ENCODE measurements around the gene DTWD2. TPM values are rescaled to one million over a fixed set of nuclear protein-coding genes. Genes with fewer than 3 reads are reported as not detected.
A peak's percentile ranks its signal among the peaks of the same experiment; 100 is the strongest.

The DTWD2 gene
- total RNA-seq, 3 donors from 2014 or later (not counting 1 experiment from before 2014, with no cell fraction given), result 3.7 to 6.0 (median 4.1) TPM

- H3K4me3 Mint-ChIP-seq, result no peak overlapping the region
- no peak for TF ChIP-seq CTCF (IDR thresholded peaks at IDR 0.05)
- Histone ChIP-seq H3K4me3 (ENCODE audit: low read length) (no peak overlapping the region), H3K9me3 (ENCODE audit: control insufficient read depth, insufficient read depth, low read length) (no peaks in the 10 kb centered on the region), H3K36me3 (ENCODE audit: control insufficient read depth, insufficient read depth, low read length) (no peaks in the 10 kb centered on the region), H3K4me1 (ENCODE audit: control insufficient read depth, insufficient read depth, low read length) (peaks cover 4% of the 10 kb centered on the region), H3K27ac (ENCODE audit: low read length) (peak overlapping the region; percentile 1), H3K27me3 (ENCODE audit: control insufficient read depth, insufficient read depth, low read length) (no peaks in the 10 kb centered on the region)
- H3K4me1 Mint-ChIP-seq, result peaks cover 13 to 15% of the 10 kb centered on the region in 2 donors
- intact Hi-C loops (cut with micrococcal nuclease), result no loop called here
- WGBS (ENCODE audit: insufficient coverage), result 100% methylated on average over 3 of the region's 3 CpGs
- no peaks in the 10 kb centered on the region for H3K27me3 Mint-ChIP-seq (ENCODE audit: low read depth in 2 of 2)
- no peaks in the 10 kb centered on the region for H3K9me3 Mint-ChIP-seq
- no peak overlapping the region for H3K27ac Mint-ChIP-seq
- DNase-seq (no peak), ATAC-seq (no peak)
- no peaks in the 10 kb centered on the region for H3K36me3 Mint-ChIP-seq
Observed at GRCh38 chr5:119033135-119033534, 44.8 kb upstream of the DTWD2 start.

GRCh38 chr5:119032656-119033055 is 44.3 kb upstream of the DTWD2 start:
- Mint-ChIP-seq H3K4me1 (peaks cover 13 to 15% of the 10 kb centered on the region in 2 donors), H3K36me3 (no peaks in the 10 kb centered on the region), H3K27me3 (ENCODE audit: low read depth in 2 of 2) (no peaks in the 10 kb centered on the region), H3K4me3 (no peak overlapping the region), H3K9me3 (no peaks in the 10 kb centered on the region), H3K27ac (no peak overlapping the region)
- Histone ChIP-seq H3K27me3 (ENCODE audit: control insufficient read depth, insufficient read depth, low read length) (no peaks in the 10 kb centered on the region), H3K27ac (ENCODE audit: low read length) (peak overlapping the region; percentile 31), H3K36me3 (ENCODE audit: control insufficient read depth, insufficient read depth, low read length) (no peaks in the 10 kb centered on the region), H3K4me3 (ENCODE audit: low read length) (no peak overlapping the region), H3K4me1 (ENCODE audit: control insufficient read depth, insufficient read depth, low read length) (peaks cover 4% of the 10 kb centered on the region), H3K9me3 (ENCODE audit: control insufficient read depth, insufficient read depth, low read length) (no peaks in the 10 kb centered on the region)
- DNase-seq, result no peak
- TF ChIP-seq CTCF (IDR thresholded peaks at IDR 0.05), result no peak
- no peak for ATAC-seq
- WGBS (ENCODE audit: insufficient coverage), result 58% methylated on average over 2 of the region's 3 CpGs
- intact Hi-C loops (cut with micrococcal nuclease), result no loop called here

- intact Hi-C loops (cut with micrococcal nuclease), result no loop called here
- no peaks in the 10 kb centered on the region for H3K36me3 Mint-ChIP-seq
- Histone ChIP-seq H3K27ac (ENCODE audit: low read length) (peak overlapping the region; percentile 31), H3K36me3 (ENCODE audit: control insufficient read depth, insufficient read depth, low read length) (no peaks in the 10 kb centered on the region), H3K27me3 (ENCODE audit: control insufficient read depth, insufficient read depth, low read length) (no peaks in the 10 kb centered on the region), H3K4me1 (ENCODE audit: control insufficient read depth, insufficient read depth, low read length) (peaks cover 4% of the 10 kb centered on the region), H3K9me3 (ENCODE audit: control insufficient read depth, insufficient read depth, low read length) (no peaks in the 10 kb centered on the region), H3K4me3 (ENCODE audit: low read length) (no peak overlapping the region)
- peak overlapping the region; percentile 5 to 11 for H3K27ac Mint-ChIP-seq
- no peak for TF ChIP-seq CTCF (IDR thresholded peaks at IDR 0.05)
- no peak overlapping the region for H3K4me3 Mint-ChIP-seq
- DNase-seq (no peak), ATAC-seq (no peak)
- peaks cover 13 to 15% of the 10 kb centered on the region in 2 donors for H3K4me1 Mint-ChIP-seq
- H3K9me3 Mint-ChIP-seq, result no peaks in the 10 kb centered on the region
- no peaks in the 10 kb centered on the region for H3K27me3 Mint-ChIP-seq (ENCODE audit: low read depth in 2 of 2)
- WGBS (ENCODE audit: insufficient coverage), result 64% methylated on average over 4 of the region's 4 CpGs
Observed at GRCh38 chr5:119031905-119032304, 43.6 kb upstream of the DTWD2 start.

All from natural killer cell (primary cell).